ENCODE measurements around the gene SLC17A6.

DNA sequence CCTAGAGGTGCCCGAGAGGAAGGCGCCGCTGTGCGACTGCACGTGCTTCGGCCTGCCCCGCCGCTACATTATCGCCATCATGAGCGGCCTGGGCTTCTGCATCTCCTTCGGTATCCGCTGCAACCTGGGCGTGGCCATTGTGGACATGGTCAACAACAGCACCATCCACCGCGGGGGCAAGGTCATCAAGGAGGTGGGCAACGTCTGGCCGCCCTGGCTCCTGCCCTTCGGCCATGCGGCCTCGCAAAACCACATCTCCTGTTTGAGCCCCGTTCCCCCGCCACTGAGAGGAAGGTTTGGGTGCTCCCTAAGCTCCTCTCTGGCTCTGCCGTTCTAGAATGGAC lies 3.4 kb downstream of the SLC17A6 start:
- TF ChIP-seq, protein P1, sequence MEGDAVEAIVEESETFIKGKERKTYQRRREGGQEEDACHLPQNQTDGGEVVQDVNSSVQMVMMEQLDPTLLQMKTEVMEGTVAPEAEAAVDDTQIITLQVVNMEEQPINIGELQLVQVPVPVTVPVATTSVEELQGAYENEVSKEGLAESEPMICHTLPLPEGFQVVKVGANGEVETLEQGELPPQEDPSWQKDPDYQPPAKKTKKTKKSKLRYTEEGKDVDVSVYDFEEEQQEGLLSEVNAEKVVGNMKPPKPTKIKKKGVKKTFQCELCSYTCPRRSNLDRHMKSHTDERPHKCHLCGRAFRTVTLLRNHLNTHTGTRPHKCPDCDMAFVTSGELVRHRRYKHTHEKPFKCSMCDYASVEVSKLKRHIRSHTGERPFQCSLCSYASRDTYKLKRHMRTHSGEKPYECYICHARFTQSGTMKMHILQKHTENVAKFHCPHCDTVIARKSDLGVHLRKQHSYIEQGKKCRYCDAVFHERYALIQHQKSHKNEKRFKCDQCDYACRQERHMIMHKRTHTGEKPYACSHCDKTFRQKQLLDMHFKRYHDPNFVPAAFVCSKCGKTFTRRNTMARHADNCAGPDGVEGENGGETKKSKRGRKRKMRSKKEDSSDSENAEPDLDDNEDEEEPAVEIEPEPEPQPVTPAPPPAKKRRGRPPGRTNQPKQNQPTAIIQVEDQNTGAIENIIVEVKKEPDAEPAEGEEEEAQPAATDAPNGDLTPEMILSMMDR (optimal IDR thresholded peaks at IDR 0.05 in 1 of 3, IDR thresholded peaks at IDR 0.05 in 1 of 3, conservative IDR thresholded peaks at IDR 0.05 in 1 of 3; ENCODE audit: extremely low read depth in 1 of 3, insufficient read depth in 2 of 3, low read length in 3 of 3), result no peak
- no peak for TF ChIP-seq EZH2 (IDR thresholded peaks at IDR 0.05; ENCODE audit: low read length)

Measured in keratinocyte (primary cell).